CD4-positive, alpha-beta T cell treated with Interleukin-15 for 4 hours (primary cell): ENCODE results near the gene PRODH2.
A peak's percentile ranks its signal among the peaks of the same experiment; 100 is the strongest.

Experiments
- DNase-seq: peaks from one replicate; pipeline ENCODE4 v3.0.0-alpha.2; 2020; ENCODE audit warnings: low spot score

PRODH2 gene

GRCh38 chr19:35812220-35813042 is at the start of gene PRODH2:
TSS of gene PRODH2 (minus strand) at chr19:35812845. CDS start at chr19:35812805, 40 bp downstream.
- no peak for DNase-seq

- DNase-seq = no peak
Measured at GRCh38 chr19:35861640-35862160, 49.1 kb upstream of the PRODH2 start.

GRCh38 chr19:35860818-35861639 is 48.4 kb upstream of the PRODH2 start:
- no peak for DNase-seq

GRCh38 chr19:35860436-35860817 is 47.8 kb upstream of the PRODH2 start:
- no peak for DNase-seq

- no peak for DNase-seq
Measured at GRCh38 chr19:35859414-35859813, 46.8 kb upstream of the PRODH2 start.

- DNase-seq = no peak
Measured at GRCh38 chr19:35858311-35858710, 45.7 kb upstream of the PRODH2 start.

- DNase-seq = peak; percentile 1
Measured at GRCh38 chr19:35856546-35857149, 44.0 kb upstream of the PRODH2 start, which contains the start of gene KIRREL2. TSS of gene KIRREL2 (plus strand) at chr19:35856911. CDS start at chr19:35857120, 209 bp downstream.

- no peak for DNase-seq
Measured at GRCh38 chr19:35853038-35853756, 40.6 kb upstream of the PRODH2 start.

GRCh38 chr19:35852029-35852780 is 39.6 kb upstream of the PRODH2 start, which contains the start of gene NPHS1:
TSS of gene NPHS1 (minus strand) at chr19:35852504. CDS start at chr19:35851837, 667 bp downstream.
- no peak for DNase-seq

GRCh38 chr19:35851213-35852028 is 38.8 kb upstream of the PRODH2 start:
- no peak for DNase-seq

- DNase-seq = no peak
Measured at GRCh38 chr19:35848919-35849505, 36.4 kb upstream of the PRODH2 start.

GRCh38 chr19:35848486-35848885 is 35.8 kb upstream of the PRODH2 start:
- no peak for DNase-seq

- no peak for DNase-seq
Measured at GRCh38 chr19:35847911-35848310, 35.3 kb upstream of the PRODH2 start.

GRCh38 chr19:35846038-35846668 is 33.5 kb upstream of the PRODH2 start:
- no peak for DNase-seq

- no peak for DNase-seq
Measured at GRCh38 chr19:35845215-35846037, 32.8 kb upstream of the PRODH2 start.

GRCh38 chr19:35844482-35845214 is 32.0 kb upstream of the PRODH2 start:
- no peak for DNase-seq
